ENCODE results near the gene PRSS3. TPM values are rescaled to one million over a fixed set of nuclear protein-coding genes. Genes with fewer than 3 reads are reported as not detected.
"Not testable (repeated sequence)": the region's sequence is repeated elsewhere in the genome, so short reads cannot be mapped to it uniquely, and the experiment has no call there.

Gene PRSS3
- 0.33 TPM for polyA plus RNA-seq (2013, experiment 1 of 2; ENCODE audit: insufficient read length)
- polyA plus RNA-seq (2013, experiment 2 of 2; ENCODE audit: insufficient read length): 0.58 TPM

DNA sequence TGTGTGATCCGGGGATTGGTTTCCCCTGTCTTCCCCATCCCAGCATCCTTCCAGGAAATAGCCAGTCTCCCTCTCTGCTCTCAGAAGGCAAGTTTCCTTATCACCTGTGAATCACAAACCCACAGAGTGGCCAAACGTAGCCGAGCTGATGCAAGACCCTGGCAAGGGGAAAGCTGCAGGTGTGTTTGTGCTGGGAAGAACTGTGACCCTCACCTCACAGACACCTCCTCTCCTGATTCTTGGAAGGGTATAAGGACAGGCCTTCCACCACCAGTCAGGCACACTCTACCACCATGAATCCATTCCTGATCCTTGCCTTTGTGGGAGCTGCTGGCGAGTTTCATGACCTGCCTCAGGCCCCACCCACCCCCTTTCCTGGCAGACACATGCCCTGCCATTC lies at the start of gene PRSS3:
Gene PRSS3 (plus strand): TSS at position 281 of the 400 bp plus-strand sequence. CDS start 13 bp downstream, at position 294.
- no peak for DNase-seq

GRCh38 chr9:33748633-33749304 lies 46.6 kb upstream of the PRSS3 start:
- no peak for DNase-seq

DNA sequence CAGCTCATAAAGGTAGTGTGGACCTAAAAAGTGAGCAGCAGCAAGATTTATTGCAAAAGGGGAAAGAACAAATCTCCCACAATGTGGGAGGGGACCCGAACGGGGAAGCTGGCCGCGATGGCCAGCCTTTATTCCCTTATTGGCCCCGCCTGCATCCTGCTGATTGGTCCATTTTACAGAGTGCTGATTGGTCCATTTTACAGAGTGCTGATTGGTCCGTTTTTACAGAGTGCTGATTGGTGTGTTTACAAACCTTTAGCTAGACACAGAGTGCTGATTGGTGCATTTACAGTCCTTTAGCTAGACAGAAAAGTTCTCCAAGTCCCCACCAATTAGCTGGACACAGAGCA lies 46.1 kb upstream of the PRSS3 start:
- DNase-seq: not testable (repeated sequence)

GRCh38 chr9:33750307-33750838 lies 45.0 kb upstream of the PRSS3 start:
- DNase-seq: no peak

- no peak for DNase-seq
These were observed 44.5 kb upstream of the PRSS3 start for GRCh38 chr9:33750839-33751339.

- DNase-seq: no peak
These were observed 43.7 kb upstream of the PRSS3 start for GRCh38 chr9:33751536-33752129.

DNA sequence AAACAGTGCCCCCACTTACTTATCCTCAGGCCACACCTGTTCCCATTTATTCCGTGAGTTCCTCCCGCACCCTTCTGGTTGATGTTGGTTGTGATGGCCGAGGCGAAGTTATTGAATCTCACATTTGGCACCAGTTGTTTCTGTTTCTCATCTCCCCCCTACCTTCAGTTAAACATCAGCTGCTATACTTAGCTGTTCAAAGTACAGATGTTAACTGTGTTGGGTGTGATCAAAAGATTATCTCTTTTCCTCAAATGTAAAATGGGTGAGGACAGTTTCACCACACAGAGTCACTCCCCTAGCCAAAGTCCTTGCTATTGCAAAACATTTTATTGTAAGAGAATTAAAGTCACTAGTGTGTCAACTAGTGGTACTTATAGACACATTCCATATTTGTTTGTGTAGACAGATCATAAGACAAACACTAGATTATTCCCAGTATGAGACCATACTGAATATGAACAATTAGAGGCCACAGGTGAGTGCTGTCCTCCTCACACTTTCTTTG lies 43.2 kb upstream of the PRSS3 start:
- DNase-seq: no peak

DNA sequence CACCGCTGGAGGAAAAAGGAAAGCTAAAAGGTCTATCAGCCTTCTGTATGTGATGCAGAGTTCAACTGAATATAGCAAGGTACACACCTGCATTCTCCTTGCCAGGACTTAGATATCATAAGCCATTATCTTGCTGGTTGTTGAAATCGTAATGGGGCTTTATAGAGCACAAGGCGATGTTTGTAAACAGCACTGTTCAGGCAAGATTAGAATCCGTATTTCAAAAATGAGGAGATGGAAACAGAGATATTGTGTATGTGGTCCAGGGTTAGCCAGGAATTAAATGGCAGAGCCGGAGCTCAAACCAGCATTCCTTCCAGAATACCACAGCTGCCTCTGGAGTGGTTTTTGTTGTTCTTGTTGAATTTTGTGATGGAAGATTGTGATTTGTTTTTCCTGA lies 42.6 kb upstream of the PRSS3 start:
- DNase-seq: not testable (repeated sequence)

- DNase-seq: not testable (repeated sequence)
These were observed 35.7 kb upstream of the PRSS3 start for GRCh38 chr9:33759648-33760047.

DNA sequence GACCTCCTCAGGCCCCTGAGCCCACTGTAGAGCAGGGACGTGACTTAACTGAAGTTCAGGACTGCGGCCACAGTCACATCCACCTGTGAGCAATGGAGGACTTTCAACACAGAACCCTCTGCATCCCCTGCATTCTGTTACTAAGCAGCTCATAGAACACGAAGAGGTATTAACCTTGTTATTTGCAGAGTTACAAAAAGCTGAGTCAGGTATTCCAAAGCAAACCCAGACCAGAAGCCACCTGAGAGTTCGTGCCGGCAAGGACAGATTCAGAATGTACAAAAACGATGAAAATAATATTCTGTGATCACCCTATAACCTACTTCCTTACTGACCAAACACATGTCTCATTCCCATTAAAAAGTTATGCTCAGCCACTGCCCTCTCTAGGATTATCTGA lies 33.0 kb upstream of the PRSS3 start:
- DNase-seq: no peak

DNA sequence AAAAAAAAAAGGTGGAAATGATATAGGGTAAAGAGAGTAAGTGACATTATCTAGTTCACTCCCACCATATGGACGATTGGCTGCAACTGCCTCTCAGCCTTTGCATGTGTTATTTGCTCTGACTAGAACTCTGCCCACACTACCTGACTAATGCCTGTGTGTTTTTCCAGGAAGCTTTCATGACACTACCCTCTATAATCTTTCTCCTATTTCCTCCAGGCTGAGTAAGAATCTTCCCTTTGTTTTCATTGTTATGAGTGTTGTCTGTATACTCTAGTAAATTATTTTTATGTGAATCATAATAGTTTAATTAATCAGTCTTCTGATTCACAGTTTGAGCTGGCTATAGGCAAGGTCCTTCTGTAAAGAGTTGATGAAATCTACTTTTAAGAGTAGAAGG lies 31.7 kb upstream of the PRSS3 start:
- peak; percentile 12 for DNase-seq

DNA sequence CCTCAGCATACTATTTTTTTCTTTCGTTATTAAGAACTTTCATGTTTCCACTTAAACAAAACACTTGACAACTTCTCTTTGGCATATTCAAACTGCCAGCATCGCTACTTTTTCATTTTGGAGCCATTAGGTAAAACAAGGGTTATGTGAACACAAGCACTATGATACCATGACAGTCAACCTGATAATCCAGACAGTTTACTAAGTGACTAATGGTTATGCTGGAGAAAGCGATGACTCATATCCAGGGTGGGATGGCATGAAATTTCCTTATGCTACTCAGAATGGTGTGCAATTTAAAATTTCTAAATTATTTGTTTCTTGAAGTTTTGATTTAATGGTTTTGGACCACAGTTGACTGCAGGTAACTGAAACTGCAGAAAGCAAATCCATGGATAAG lies 29.9 kb upstream of the PRSS3 start:
- peak; percentile 45 for DNase-seq

DNA sequence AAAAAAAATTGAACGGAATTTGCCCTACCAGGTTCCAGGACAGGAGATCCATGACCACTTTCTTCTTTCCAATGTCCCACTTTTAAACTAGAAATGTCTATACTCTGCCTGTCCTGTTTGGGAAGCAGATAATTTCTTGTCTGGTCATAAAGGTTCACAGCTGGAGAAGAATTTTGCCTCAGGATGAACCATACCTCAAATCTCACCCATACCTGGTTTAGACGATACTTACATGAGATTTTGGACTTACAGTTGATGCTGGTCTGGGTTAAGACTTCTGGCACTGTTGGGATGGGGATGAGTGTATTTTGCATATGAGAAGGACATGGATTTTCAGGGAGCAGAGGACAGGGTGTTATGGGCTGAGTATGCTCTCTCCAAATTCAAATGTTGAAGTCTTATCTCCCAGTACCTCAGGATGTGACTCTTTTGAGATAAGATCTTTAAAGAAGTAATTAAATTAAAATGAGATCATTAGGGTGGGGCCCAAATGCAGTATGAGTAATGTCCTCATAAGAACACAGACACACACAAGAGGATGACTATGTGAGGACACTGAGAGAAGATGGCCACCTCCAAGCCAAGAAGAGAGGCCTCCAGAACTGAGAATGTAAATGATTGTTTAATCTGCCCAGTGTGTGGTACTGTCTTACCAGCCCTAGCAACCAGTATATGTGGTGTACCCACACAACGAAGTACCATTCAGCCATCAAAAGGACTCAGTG lies 25.0 kb upstream of the PRSS3 start:
- not testable (repeated sequence) for DNase-seq

GRCh38 chr9:33773135-33773534 lies 22.2 kb upstream of the PRSS3 start:
- not testable (repeated sequence) for DNase-seq

- not testable (repeated sequence) for DNase-seq
These were observed 21.2 kb upstream of the PRSS3 start for GRCh38 chr9:33774074-33774659.

DNA sequence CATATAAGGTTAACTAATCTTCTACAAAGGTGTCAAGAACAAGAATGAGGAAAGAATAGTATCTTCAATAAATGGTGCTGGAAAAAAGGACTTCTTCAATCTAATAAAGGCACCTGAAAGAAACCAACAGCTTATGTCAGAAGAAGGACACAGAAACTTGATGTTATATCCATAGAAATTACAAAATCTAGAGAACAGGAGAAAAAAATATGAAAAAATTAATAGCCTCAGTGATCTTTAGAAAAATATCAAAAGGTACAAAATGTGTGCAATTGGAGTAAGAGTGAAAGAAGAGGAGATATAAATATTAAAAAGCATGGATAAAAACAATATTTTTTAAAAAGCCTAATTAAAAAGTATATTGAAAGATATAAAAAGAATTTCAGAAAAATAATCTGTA lies 18.8 kb upstream of the PRSS3 start:
- DNase-seq: no peak

DNA sequence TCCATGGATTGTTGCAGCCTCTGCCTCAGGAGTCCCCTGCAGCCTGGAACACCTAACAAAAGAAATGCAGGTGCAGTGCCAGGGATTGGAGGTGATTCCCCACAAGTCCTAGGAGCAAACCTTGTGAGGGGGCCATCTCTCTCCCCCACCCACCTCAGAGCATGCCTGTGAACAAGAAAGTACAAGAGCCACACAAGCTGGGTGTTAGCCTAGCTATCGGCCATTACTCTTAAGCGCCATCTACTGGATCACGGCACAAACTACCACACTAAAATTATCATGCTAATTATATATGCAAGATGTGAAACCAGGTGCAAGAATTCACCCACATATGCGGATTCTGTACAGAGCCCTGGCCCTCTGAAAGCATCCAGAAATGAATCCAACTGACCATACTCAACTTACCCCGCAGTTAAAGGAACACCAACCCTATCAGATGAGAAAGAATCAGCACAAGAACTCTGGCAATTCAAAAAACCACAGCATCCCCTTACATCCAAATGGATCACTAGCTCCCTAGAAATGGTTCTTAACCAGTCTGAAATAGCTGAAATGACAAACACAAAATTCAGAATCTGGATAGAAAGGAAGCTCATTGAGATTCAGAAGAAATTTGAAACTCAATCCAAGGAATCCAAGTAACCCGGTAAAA lies 16.5 kb upstream of the PRSS3 start:
- DNase-seq: peak; percentile 48

DNA sequence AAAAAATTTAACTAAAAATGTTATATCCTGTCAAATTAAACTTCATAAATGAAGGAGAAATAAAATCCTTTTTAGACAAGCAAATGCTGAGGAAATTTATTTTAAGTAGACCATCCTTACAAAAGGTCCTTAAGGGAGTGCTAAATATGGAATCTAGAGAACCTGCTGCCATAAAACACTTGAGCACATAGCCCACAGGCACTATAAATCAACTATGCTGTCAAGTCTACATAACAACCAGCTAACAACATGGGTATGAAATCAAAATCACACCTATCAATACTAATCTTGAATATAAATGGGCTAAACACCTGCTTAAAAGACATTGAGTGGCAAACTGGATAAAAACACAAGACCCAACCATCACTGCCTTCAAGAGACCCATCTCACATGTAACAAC lies 15.1 kb upstream of the PRSS3 start:
- no peak for DNase-seq

DNA sequence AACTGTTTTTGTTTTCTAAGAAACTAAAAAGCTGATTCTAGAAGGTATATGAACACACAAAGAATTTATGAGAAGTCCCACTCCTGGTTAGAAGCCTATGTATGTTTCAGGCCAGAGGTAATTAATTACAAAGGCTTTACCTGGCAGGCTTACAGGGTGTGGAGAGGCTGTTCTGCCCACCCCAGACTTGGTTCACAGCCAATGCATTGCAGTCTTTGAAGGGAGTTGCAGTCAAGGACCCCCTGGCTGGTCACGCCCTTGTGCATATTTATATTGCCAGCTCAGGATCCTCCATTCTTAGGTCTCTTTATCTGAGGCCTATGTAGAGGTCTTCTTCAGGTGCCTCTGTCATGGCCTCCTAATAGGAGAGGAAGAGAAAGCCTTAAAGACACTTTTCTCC lies 13.6 kb upstream of the PRSS3 start:
- DNase-seq: no peak

DNA sequence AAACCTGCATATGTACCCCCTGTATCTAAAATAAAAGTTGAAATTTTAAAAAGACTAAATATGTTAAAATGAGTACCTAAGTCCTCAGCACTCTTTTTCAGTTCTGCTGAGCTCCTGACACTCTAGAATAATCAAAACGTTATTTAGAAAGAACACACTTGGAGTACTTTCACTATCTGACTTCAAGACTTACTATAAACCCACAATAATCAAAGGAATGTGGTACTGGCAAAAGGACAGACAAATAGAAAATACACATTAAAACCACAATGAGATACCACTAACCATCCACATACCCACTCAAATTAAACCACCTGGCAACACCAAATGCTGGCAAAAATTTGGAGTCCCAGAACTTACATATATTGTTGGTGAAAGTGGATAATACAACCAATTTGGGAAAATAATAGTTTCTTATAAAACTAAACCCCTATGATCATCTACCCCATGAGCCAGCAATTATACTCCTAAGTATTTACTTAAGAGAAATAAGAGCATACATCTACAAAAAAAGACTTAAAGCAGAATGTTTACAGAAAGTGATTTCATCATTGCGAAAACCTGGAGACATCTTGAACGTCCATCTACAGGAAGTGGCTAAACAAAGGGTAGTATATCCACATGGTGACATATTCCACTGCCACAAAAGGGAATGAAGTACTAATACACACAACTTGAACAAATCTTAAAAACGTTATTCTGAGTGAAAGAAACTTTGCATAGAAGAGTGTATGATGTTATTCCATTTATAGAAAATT lies 12.8 kb upstream of the PRSS3 start:
- peak; percentile 61 for DNase-seq

DNA sequence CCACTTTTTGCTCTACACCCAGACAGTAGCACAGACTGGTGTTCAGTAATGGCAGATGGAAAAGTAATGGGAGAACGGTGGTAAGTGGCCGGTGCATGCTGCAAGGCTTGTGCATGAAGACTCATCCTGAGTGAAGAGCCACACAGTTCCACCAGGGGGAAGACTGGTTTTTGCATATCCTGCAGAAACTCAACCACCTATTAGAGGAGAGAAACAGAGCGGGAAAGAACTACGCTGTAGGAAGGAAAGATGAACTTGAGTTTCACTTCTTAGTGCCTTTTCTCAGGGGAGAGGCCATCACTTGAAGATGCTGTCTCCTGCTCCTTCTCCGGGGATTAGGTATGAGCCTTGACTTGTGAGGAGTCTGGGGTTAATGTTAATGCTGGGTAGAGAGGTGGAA lies 9.4 kb upstream of the PRSS3 start:
- peak; percentile 8 for DNase-seq
